GM04504 (cell line): ENCODE measurements around the gene CCDC12.

Experiments
- DNase-seq: peaks from one replicate; pipeline ENCODE4 v3.0.0-alpha.2; 2012; ENCODE audit warnings: low read depth

Gene CCDC12

DNA sequence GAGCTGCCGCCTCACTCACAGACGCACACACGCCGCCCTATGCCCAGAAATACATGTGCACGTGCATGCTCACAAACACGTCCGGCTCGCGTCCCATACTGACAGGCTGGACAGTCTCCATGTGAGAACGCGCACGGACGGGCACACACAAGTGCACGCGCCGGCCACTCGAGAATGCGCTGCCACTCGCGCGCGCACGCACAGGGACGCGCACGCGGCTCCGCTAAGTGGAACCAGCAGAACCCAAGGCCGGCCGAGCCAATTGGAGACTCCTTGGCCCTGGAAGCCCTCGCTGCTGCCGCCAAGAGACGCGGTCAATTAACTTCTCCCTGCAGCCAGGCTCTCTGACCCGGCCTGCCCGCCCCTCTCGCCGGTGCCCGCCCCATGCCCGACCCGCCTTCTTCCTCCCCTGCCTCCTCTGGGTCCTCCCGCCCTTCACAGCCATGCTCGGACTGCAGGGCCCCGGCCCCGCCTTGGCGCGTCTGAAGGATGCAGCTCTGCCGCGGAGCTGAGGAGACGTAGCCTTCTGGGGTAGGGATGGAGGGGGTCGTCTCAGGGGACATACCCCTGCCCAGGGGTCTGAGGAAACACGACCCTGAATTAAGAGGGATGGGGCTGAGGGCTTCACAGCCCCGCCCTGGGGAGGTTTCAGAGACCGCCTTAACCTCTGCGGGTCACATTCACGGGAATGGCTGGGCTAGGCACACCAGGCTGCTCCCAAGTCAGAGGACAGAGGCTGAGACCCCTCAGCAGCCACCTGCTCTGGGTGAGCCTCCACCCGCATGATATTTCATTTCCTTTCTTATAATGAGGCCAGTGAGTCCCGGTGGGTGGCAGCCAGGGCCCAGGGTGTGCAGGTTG lies 84.0 kb downstream of the CCDC12 start:
- peak; percentile 38 for DNase-seq

DNA sequence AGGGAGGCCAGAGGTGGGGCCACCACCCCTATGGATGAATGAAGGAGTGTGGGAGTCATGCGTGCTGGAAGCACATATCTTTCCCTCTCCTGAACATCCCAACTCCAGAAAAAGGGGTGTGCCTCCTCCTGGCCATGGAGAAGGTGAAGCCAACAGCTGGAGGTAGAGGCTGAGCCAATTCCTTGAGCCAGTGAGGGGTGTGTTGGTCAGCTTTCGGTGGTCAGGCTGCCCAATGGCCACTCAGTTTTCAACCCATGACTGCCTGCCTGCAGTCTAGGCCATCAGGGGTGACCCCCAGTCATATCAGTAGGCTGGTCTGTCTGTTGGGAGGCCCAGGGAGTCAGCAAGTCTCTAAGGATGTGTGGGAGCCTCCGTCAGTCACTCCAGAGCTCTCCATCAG lies 85.4 kb downstream of the CCDC12 start:
- DNase-seq: no peak

DNA sequence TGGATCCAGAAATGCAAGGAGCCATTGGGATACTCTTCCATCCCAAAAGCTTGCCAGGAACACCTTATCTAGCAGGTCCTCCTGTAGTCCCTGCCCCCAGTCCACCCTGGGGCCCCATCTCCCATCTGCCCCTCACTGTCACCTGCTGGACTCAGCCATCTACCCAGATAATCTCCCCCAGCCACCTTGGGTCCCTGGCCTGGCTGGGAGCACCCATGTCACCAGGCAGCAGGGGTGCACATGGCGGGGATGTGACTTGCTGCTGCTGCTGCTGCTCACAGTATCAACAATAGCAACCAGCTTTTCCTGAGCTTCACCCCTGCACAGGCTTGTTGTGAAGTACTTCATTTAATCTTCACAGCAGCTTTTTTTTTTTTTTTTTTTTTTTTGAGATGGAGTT lies 86.4 kb downstream of the CCDC12 start:
- DNase-seq: no peak

DNA sequence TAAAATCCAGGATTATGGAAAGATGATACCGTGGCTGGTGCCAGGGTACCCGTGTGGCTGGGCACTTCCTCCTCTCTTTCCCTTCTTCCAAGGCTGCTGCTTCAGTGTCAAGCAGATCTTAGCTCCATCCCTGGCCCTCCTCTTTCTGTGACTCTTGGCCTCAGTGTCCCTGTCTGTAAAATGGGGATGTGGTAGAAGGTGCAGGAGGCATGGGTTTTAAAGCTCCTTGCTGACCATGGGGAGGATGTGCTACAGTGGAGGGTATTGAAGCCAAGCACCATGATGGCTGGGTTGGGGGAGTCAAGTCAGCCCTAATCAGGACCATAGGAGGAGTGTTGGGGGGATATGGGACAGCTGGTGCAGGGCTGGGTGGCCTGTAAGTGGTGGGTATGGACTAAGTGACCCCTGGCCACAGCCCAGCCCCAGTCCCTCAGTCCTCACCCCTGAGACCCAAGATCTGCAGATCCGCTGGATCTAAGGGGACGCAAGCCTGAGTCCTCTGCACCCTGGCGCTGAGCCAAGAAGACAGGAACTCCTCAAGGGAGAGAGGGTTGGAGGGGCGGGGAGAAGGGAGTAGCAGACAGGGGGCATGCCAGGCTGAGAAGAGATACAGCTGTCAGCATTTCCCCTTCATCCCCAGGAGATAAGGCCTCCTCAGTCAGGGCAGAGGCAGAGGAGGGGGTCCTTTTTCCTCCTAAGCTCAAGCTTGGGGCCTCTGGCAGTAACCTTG lies 87.0 kb downstream of the CCDC12 start:
- no peak for DNase-seq

DNA sequence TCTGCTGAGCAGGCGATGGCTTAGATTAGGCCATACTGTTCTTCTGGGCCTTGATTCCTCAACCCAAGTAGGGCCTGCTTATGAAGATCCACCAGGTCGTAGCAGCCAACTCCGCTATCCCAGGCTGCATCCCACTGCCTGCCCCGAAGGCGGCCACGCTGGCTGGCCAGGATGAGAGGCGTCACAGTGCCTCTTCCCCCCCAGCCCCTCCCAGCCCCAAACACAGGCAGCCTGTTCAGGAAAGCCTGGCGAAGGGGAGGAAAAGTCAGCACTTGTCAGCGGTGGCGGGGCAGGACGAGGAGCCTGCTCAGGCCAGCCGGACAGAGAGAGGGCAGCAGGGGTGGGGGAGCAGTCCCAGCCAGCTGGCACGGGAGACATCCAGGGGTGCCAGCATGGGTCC lies 87.8 kb downstream of the CCDC12 start:
- DNase-seq: no peak

DNA sequence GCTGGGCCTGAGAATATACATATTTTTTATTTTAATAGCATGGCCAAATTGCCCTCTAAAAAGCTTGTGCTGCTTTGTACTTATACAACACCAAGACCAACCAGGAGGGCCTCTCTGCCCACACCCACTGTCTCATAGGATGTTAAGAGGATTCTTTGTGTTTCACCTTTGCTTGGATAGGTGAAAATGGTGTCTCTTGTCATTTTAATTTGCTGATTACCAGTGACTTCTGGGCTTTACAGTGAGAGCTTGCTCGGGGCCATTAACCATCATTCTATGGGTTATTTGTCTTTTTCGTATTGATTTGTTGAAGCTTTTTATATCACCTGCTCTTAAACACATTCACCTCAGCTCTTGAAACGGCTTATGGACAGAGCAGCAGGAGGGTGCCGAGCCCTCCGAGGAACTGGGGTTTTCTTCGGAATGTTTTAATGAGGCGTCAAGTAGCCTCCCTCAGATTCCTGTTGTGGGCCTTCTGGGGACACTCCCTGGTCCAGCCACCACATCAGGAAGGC lies 88.5 kb downstream of the CCDC12 start:
- DNase-seq: no peak

DNA sequence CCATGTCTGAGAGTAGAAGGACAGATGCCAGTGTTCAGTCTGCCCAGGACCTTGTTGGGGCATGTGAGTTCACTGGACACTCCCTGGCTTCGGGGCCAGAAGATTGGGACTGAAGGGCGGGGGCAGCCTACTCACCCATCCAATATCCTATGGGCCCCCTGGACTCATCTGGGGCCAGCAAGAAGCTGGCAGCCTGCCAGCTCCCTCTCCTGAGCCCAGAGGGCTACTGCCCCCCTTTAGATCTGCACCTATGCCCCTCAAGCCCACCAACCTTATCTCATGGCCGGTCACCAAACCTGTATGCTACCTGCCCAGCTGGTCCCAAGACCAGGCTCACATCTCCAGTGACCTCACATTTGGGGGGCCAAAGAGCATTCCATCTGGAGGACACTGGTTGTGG lies 90.9 kb downstream of the CCDC12 start:
- no peak for DNase-seq

DNA sequence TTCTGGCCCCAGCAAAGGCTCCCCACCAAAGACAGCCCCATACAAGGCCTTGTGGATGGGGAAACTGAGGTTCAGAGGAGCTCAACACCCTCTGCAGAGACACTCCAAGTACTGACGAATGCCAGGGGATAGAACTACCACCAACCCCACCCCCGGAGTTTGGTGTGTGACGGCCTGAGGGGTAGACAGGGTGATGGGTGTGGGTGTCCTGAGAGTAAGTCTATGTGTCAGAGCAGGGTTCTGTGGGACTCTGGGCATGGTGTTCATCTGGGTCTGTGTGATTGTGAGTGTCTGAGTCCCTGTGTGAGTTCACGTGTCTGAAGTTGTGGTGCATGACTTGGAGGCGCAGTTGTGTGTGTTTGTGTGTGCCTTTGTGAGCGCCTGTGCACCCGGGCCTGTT lies 91.6 kb downstream of the CCDC12 start:
- DNase-seq: no peak

DNA sequence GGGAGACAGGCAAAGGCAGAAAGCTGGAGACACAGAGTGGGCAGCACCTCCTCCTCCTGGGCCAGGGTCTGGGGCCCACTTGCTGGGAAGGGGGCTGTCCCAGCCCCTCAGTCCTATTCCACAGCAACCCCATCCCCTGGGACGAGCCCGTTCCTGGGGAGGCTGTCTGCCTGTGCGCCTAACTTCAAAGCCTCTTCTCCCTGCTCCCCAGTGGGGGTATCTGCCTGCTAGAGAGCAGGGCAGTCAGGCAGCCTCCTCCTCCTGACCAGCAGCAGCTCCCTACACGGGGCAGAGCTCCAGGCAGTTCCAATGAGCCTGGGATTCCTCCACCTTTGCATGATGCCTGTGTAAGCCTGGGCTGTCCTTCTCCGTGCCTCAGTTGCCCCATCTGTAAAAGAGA lies 92.1 kb downstream of the CCDC12 start:
- DNase-seq: no peak

DNA sequence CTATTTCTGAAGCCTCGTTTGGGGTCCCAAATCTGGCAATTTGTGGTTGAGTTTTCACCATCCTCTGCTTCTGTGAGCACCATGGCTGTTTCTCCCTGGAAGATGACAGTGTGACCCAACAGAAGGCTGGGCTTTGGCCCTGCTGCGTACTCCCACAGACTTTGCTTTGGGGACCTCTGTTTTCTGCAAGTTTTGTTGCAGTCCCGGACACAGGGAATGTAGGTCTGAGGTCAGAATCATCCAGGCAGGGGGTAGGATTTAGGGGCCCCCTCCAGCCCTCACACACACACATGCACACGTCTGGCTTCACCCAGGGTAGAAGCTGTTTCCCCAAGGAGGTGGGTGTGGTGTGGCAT lies 92.7 kb downstream of the CCDC12 start:
- no peak for DNase-seq

DNA sequence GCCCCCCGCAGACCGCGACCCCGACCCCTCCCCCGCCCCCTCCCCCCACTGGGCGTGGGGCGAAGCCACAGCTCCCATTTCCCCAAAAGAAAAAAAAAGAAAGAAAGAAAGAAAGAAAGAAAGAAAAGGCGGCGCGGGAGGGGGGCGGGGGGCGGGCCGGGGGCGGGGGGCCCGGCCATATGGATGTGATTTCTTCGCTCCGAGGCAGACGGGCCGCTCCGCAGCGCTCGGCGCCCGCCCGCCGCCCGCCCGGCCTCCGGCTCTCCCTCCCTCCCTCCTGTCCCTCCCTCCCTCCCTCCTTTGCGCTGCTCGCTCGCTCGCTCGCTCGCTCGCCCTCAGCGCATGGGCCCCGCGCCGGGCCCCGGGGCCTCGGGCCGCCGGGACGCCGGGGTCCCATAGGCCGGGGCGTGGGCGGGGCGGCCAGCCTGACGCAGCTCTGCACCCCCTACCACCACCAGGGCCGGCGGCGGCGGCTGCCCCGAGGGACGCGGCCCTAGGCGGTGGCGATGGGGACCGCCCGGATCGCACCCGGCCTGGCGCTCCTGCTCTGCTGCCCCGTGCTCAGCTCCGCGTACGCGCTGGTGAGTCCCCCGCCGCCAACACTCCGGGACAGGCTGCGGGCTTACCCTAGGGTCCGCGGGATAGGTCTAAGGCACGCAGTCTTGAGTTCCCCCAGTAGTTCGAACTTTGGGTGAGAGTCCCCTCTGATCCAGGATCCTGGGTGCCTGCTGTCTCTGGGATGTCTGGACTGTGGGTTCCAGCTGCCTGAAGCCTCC lies 93.3 kb downstream of the CCDC12 start:
- DNase-seq: no peak

DNA sequence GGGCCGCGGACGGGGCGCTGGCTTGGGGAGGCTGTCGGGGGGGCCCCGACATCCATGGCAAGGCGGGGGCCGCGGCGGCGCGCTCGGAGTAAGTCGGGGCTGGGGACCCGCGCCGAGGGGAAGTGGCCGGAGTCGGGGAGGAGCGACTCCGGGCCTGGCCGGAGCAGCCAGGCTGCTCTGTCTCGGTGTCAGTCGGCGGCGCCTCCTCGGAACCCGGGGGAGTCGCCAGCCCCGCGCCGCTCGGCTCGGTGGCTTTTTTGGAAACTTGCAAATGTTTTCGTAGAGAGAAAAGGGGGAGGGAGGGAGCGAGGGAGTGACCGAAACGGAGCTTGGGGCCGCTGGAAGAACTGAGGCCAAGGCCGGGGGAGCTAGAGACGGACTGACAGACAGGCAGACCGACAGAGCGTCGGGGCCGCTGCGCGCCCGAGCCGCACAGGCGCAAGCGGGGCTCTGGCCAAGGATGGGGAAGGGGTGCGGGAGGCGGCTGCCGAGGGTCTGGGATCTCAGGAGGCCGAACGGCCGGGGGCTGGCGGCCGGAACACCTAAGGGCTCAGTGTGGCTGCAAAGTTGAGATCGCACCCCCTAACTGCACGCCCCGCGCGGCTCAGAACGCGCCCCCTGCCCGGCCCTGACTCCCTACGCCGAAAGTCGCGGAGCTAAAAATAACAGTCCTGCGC lies 94.0 kb downstream of the CCDC12 start:
- DNase-seq: no peak

DNA sequence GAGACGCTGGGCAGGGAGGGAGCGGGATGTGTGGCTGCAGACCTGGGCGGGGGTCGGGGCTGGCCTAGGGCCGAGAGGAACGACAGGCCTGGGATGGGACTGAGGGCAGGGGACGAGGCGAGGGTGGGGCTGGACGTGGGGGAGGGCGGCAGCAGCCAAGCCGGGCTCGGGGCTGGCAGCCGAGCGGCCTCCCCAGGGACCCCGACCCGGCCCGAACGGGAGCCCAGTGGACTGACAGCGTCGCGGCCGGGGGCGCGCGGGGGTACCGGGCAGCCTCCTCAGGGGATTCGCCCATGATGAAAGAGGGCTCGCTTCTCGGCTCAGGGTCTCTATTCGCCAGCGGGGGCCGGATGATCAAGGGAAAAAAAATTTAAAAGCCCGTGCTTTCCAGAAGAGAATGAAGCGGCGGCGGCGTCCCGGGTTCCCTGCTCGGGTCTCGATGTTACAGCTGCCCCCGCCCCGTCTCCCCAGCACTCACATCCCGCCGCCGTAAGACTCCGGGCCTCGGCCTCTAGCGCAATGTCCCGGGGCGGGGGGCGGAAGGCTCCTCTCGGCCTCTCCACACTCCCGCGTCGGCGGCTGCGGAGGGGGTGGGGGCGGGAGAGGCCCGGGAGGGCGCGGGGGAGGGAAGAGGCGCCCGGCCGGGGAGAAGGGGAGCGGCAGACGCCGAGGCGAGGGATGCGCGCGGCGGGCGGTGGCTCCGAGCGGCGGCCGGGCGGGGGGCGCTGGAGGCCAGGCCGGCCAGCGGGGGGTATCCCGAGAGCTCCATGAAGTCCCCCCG lies 94.8 kb downstream of the CCDC12 start:
- no peak for DNase-seq

DNA sequence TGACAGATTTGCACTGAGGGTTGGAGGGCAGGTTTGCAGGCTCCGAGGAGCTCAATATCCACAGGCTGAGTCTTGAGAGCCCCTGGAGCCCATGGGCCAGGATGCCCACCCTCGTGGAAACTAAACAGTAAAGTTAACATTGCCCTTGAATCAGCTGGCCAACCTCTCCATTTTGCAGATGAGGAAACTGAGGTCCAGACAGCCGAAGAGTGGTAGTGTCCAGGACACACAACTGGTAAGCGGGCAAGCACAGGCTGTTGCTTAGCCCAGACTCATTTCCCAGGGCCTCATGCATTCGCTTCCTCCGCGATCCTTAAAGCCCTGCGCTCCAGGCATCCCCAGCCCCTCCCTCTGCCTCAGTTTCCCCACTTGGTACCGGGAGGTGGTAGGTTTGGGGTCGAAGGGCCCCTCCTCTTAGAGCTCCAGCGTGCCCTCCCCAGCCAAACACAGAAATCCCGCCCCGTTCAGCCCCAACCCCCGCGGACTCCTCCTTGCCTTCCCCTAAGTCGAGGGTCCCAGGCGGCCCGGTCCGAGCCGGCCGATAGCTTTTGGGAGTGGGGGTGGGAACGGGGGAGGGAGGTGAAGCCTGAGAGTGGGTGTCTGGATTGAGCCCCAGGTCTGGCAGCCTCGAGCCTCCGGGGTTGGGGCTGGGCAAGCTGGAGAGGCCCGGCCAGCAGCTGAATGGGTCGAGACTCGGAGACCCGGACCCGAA lies 95.5 kb downstream of the CCDC12 start:
- no peak for DNase-seq

DNA sequence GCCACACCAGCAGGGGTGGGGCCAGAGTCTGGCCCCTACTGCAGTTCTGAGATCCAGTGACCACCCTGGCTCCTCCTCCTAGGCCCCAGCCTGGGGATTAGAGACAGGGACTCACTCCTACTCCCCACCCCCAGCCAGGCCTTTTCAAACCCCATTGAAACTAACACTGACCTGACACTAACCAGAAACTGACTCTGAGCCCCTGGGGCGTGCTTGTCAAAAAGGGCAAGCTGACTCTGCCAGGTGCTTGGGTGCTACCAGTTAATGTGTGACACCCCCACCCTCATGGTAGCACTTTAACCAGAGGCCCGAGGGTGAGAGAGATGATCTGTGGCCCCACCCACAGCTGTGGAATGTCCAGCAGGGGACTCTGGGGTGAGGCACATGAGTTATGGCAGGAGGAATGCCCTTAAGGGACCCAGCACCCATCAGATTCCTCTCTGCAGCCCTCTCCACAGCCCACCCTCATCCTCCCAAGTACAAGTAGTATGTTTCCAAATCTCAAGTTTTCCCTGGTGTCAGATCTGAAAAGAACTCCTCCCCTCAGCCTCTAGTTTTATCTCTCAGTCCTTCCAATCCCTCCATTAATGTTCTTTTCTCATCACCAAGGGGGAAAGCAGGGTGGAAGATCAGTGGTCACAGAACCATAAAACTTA lies 97.6 kb downstream of the CCDC12 start:
- DNase-seq: no peak

DNA sequence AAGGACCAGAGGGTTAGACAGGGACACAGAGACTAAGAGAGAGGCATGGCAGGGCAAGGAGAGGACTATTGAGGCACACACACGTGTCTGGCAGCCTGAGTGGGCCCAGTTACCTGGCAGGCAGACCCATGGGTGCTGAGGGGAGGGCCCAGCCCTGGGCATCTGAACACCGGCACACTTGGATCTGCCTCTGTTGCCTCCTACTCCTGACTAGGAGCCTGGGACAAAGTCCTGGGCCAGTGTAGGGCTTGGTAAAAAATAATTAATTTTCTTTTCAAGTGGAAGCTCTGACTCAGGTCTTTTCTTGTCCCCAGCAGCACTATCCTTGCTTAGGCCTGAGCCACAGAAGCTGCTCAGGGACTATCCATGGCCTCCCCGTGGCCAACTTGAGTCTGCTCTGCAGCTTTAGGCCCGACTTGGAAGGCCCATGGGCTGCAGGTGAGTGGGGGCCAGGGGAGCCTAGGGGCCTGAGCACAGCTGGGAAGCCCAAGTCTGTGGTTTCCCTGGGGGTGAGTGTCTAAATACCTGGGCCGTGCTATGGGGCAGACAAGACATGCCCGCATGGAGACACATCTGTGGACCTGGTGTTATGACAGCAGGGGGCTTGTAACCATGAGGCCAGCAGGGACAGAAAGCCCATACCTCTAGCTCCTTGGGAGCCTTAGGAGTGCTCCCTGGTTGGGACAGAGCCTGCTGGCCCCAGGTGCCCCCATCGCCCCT lies 99.0 kb downstream of the CCDC12 start, which contains the start of gene PTH1R:
TSS of gene PTH1R (plus strand) at position 316 of the 720 bp plus-strand sequence. CDS start 5,839 bp downstream, outside the sequence.
- DNase-seq: no peak

DNA sequence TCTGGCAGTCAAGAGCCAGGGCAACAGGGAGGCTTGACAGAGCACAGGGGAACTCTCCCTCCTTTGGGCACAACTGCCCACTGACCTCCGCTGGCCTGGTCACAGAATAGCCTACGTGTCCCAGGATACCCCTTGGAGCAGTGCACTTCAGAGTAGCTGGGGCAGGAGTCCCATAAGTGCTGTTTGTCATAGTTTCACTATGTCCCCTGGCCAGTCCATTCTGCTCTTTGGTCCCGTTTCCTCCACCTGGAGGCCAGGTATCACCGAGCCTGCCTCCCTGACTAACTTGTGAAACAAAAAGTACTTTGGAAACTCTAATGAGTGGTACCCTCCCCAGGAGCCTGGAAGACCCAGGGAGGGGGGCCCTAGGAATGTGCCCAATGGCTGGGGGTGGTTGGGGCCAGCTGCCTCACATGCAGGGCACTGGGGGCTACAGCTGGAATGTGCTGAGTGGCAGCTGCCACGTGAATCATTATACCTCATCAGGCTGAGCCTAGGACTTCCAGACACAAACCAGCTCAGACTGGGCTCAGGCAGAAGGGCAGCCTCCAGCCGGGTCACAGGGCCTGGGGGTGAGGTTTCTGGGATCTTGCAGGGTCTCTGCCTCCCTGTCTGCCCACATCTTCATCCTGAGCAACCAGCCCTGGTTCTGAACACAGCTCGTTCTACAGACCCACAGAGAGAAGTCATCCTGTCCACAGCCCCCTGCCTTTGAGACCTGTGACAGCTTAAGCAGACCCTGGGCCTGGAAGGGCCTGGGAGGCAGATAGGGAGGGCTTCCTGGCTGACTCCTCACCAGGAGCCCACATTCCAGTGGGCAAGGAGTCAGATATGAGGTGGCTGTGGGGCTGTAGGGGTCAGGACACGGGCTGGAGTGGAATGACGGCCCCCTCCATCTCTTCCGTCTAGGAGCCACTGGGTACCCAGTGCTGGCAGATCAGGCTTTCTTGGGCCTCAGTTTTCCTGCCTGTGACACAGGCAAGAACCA lies 99.9 kb downstream of the CCDC12 start:
- no peak for DNase-seq

DNA sequence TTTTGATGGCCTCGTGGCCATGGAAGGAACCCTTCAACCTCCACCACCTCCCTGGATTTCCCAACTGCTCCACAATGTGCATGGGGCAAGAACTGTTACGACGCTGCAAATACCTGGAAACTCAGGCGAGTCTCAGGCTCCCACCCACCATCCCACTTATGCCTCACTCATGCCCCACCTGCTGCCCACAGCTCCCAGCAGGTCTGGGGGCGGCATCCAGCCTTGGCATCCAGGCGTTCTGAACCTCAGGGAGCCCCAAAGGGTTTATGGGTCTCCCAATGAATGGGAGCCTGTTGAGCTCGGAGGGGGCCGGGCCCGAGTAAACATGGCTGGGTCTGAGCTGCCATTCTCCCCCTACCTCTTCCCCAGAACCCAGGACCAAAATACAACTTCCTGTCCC lies 101.0 kb downstream of the CCDC12 start:
- DNase-seq: no peak
